Measurements from ENCODE around the gene GLIS2.

- TF ChIP-seq, protein P1, sequence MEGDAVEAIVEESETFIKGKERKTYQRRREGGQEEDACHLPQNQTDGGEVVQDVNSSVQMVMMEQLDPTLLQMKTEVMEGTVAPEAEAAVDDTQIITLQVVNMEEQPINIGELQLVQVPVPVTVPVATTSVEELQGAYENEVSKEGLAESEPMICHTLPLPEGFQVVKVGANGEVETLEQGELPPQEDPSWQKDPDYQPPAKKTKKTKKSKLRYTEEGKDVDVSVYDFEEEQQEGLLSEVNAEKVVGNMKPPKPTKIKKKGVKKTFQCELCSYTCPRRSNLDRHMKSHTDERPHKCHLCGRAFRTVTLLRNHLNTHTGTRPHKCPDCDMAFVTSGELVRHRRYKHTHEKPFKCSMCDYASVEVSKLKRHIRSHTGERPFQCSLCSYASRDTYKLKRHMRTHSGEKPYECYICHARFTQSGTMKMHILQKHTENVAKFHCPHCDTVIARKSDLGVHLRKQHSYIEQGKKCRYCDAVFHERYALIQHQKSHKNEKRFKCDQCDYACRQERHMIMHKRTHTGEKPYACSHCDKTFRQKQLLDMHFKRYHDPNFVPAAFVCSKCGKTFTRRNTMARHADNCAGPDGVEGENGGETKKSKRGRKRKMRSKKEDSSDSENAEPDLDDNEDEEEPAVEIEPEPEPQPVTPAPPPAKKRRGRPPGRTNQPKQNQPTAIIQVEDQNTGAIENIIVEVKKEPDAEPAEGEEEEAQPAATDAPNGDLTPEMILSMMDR (conservative IDR thresholded peaks at IDR 0.05 in 1 of 2, IDR thresholded peaks at IDR 0.05 in 1 of 2; ENCODE audit: extremely low read depth in 1 of 2, insufficient read depth in 1 of 2, low read depth in 1 of 2, low read length in 2 of 2): peak in 1 of 2 donors; percentile 32
- TF ChIP-seq EZH2 (IDR thresholded peaks at IDR 0.05; ENCODE audit: borderline replicate concordance, low read length): no peak
Measured at GRCh38 chr16:4313563-4314531, 2.0 kb upstream of the GLIS2 start.

All from mammary epithelial cell (primary cell).